K562 (cell line): ENCODE data around the gene TMEM117. TPM values are rescaled to one million over a fixed set of nuclear protein-coding genes. Genes with fewer than 3 reads are reported as not detected.

Experiments used
- ATAC-seq: fragments of 200-7000 bp; cut with Tn5 transposase; 3 replicates; pipeline ENCODE4 v1.9.1; 2020; ENCODE audit warnings: moderate library complexity
- BruUV-seq: library from RNA; stranded (reverse); fragments of 400-500 nt; replicated peaks from 2 replicates; lab custom pipeline; 2021; lab: Mats Ljungman, UMichigan
- CTCF ChIA-PET: fragments of 300-600 bp; formaldehyde crosslinking; extraction: SDS; loops from one replicate; lab custom pipeline; 2021; ENCODE audit warnings: low intra/inter-chr PET ratio; lab: Yijun Ruan, JAX
- POLR2A ChIA-PET: fragments of 300-600, 350-650 bp; sonication (Branson Sonifier 250); formaldehyde crosslinking; extraction: SDS; loops from one replicate; lab custom pipeline; 2021; ENCODE audit warnings: antibody characterized with exemption, inconsistent platforms; lab: Yijun Ruan, JAX
- DNase-seq, 4 experiments: peaks; one replicate each; pipeline versions ENCODE4 v3.0.0 to v3.0.0-alpha.2; 2011 to 2018; ENCODE audit warnings: low spot score in 3 of 4, mixed read lengths in 3 of 4; ENCODE audit errors: extremely low read depth in 1 of 4
- FAIRE-seq: peaks from 2 replicates; lab custom pipeline; 2011; peaks lifted over from hg19 to GRCh38; lab: Jason Lieb, UNC
- H2AFZ ChIP-seq: 2 replicates; pipeline ENCODE4 v1.6.0; 2011; ENCODE audit warnings: low read depth, low read length, control low read depth, inconsistent platforms
- H3K27ac ChIP-seq: fragments of 200-600 bp; 3 replicates; pipeline ENCODE4 v1.8.0; 2011; ENCODE audit warnings: low read depth, mild to moderate bottlenecking, control low read depth, inconsistent platforms, low read length, moderate library complexity, mixed read lengths; ENCODE audit errors: extremely low read depth
- H3K27me3 ChIP-seq, 2 experiments: fragments of 300-600 bp in 1 of 2; 2 replicates in 1 of 2; 3 replicates in 1 of 2; pipeline versions ENCODE4 v1.6.0 to v1.8.0; 2011; ENCODE audit warnings: inconsistent platforms in 2 of 2, low read length in 2 of 2, mild to moderate bottlenecking in 1 of 2, mixed read lengths in 1 of 2, moderate library complexity in 1 of 2; ENCODE audit not compliant: control insufficient read depth in 2 of 2, insufficient read depth in 2 of 2
- H3K36me3 ChIP-seq: fragments of 300-600 bp; 3 replicates; pipeline ENCODE4 v1.8.0; 2011; ENCODE audit warnings: mild to moderate bottlenecking, low read length, inconsistent platforms; ENCODE audit not compliant: control insufficient read depth, insufficient read depth
- H3K4me1 ChIP-seq, 2 experiments: fragments of 200-600 bp in 1 of 2; replicated peaks in 1 of 2; 2 replicates in 1 of 2; 3 replicates in 1 of 2; pipeline versions ENCODE4 v1.5.1 to v1.8.0; 2011; ENCODE audit warnings: inconsistent platforms in 2 of 2, low read length in 2 of 2, mild to moderate bottlenecking in 1 of 2, mixed read lengths in 1 of 2, moderate library complexity in 1 of 2; ENCODE audit not compliant: control insufficient read depth in 2 of 2, insufficient read depth in 2 of 2
- H3K4me2 ChIP-seq: 2 replicates; pipeline ENCODE4 v1.6.1; 2011; ENCODE audit warnings: low read length, control low read depth, inconsistent platforms, mixed read lengths; ENCODE audit not compliant: insufficient read depth
- H3K4me3 ChIP-seq: fragments of 200-600 bp; sonication (generic), shearing (Covaris generic); 2 replicates; pipeline ENCODE4 v1.5.1; 2016; ENCODE audit warnings: control low read depth, inconsistent platforms
- H3K79me2 ChIP-seq: fragments of 200-600 bp; 3 replicates; pipeline ENCODE4 v1.8.0; 2011; ENCODE audit warnings: low read length, inconsistent platforms; ENCODE audit not compliant: control insufficient read depth, insufficient read depth
- H3K9ac ChIP-seq, 2 experiments: 2 replicates each; pipeline versions ENCODE4 v1.6.0 to v1.6.1; 2011; ENCODE audit warnings: low read depth in 2 of 2, low read length in 2 of 2, control low read depth in 1 of 2, inconsistent platforms in 1 of 2, mild to moderate bottlenecking in 1 of 2, mixed read lengths in 1 of 2; ENCODE audit not compliant: insufficient read depth in 1 of 2
- H3K9me1 ChIP-seq: one replicate; pipeline ENCODE4 v1.6.0; 2011; ENCODE audit warnings: inconsistent platforms, mild to moderate bottlenecking, low read length, moderate library complexity; ENCODE audit not compliant: control insufficient read depth, insufficient read depth
- H3K9me3 ChIP-seq: replicated peaks from 2 replicates; pipeline ENCODE4 v1.5.1; 2011; ENCODE audit warnings: low read depth, low read length, inconsistent platforms; ENCODE audit not compliant: control insufficient read depth, insufficient read depth
- H4K20me1 ChIP-seq: replicated peaks from 2 replicates; pipeline ENCODE4 v1.6.1; 2011; ENCODE audit warnings: low read length, inconsistent platforms, mixed read lengths; ENCODE audit not compliant: control insufficient read depth, insufficient read depth
- ARID2 ChIP-seq: fragments of 450-650 bp; IDR thresholded peaks from 2 replicates; pipeline ENCODE4 v1.6.1; 2017; ENCODE audit warnings: antibody characterized with exemption, mild to moderate bottlenecking
- ATF7 ChIP-seq: fragments of 450-650 bp; IDR thresholded peaks from 2 replicates; pipeline ENCODE4 v1.7.1; 2014; ENCODE audit warnings: mild to moderate bottlenecking, moderate library complexity
- CTCF ChIP-seq, 3 experiments: IDR thresholded peaks in 2 of 3; conservative IDR thresholded peaks in 1 of 3; 2 replicates each; pipeline ENCODE4 v1.5.1; 2011 to 2012; ENCODE audit warnings: low read length in 3 of 3, mild to moderate bottlenecking in 3 of 3, control low read depth in 2 of 3, improper control_type of control experiment in 1 of 3, inconsistent platforms in 1 of 3, low read depth in 1 of 3, mixed read lengths in 1 of 3, moderate library complexity in 1 of 3; ENCODE audit not compliant: insufficient read depth in 2 of 3
- HNRNPH1 ChIP-seq: fragments of 200-400 bp; formaldehyde crosslinking; optimal IDR thresholded peaks from 2 replicates; pipeline ENCODE3; 2017; ENCODE audit warnings: low read depth, mild to moderate bottlenecking, low read length, moderate library complexity
- HSF4 ChIP-seq: fragments of 250-450 bp; sonication (Bioruptor Pico); IDR thresholded peaks from 2 replicates; pipeline ENCODE4 v2.1.2; 2022; ENCODE audit warnings: mild to moderate bottlenecking, moderate library complexity, borderline replicate concordance
- MAFF ChIP-seq: IDR thresholded peaks from 2 replicates; pipeline ENCODE4 v1.6.1; 2012; ENCODE audit warnings: low read length, improper control_type of control experiment
- PHB2 ChIP-seq: fragments of 450-650 bp; IDR thresholded peaks from 2 replicates; pipeline ENCODE4 v1.6.1; 2017; ENCODE audit warnings: low read depth
- POLR2H ChIP-seq: IDR thresholded peaks from 2 replicates; pipeline ENCODE4 v1.6.1; 2016; ENCODE audit warnings: missing genetic modification characterization, low read depth, mild to moderate bottlenecking, control low read depth, missing compliant biosample characterization, moderate library complexity
- TRIM25 ChIP-seq: fragments of 450-650 bp; IDR thresholded peaks from 2 replicates; pipeline ENCODE4 v1.7.0; 2016; ENCODE audit warnings: borderline replicate concordance
- ZFP1 ChIP-seq: fragments of 450-650 bp; formaldehyde crosslinking; IDR thresholded peaks from 2 replicates; pipeline ENCODE4 v1.4.0; 2020; ENCODE audit warnings: mild to moderate bottlenecking, mixed read lengths
- ZNF583 ChIP-seq: fragments of 250-450 bp; sonication (Bioruptor Pico); IDR thresholded peaks from 2 replicates; pipeline ENCODE4 v1.4.0; 2020
- WGBS: fragments of 100-300 bp; shearing (Covaris generic); methylation state at CpG from one replicate; pipeline ENCODE4 v1.1.6; 2016; ENCODE audit warnings: low coverage, mixed read lengths; ENCODE audit not compliant: insufficient coverage; ENCODE audit errors: missing lambda C conversion rate; 5-methylcytosine and 5-hydroxymethylcytosine counted together
- in situ Hi-C: fragments of 300-500 bp; cut with MboI; formaldehyde crosslinking; loops from 4 replicates; pipeline ENCODE4 v1.15.0; 2018; ENCODE audit warnings: inconsistent platforms, mixed read lengths
- intact Hi-C: fragments of 100-400 bp; cut with micrococcal nuclease; formaldehyde crosslinking; loops from 2 replicates; pipeline ENCODE4 v1.14.2; 2022
- polyA plus RNA-seq, 8 experiments: library from polyadenylated mRNA; depleted of rRNA in 4 of 8; stranded (reverse) in 5 of 8; unstranded in 3 of 8; fragments of >200 nt; fragmentation: Nextera tagmentation in 2 of 8; fragmentation: Illumina TruSeq in 1 of 8; extraction: Ambion mirVana in 2 of 8; extraction: Trizol in 1 of 8; gene quantifications; 2 replicates each; pipeline versions ENCODE4 v1.2.1 to v1.2.3, GENCODE V29; 2011 to 2014; ENCODE audit warnings: inconsistent platforms in 1 of 8, missing spikeins in 1 of 8
- total RNA-seq, 7 experiments: library from RNA; depleted of rRNA in 6 of 7; stranded (reverse); fragments of >200 nt in 6 of 7; fragmentation: Illumina TruSeq in 2 of 7; extraction: Trizol in 2 of 7; gene quantifications; 2 replicates each; pipeline versions ENCODE4 v1.2.1 to v1.2.3, GENCODE V29; 2011 to 2021; ENCODE audit warnings: low replicate concordance in 1 of 7

TMEM117 gene
- total and polyA plus RNA-seq, 9 of the 15 experiments (the other 6 are each of a cell fraction or from before 2014, with no cell fraction given), result 0.31 to 2.8 (median 1.0) TPM

DNA sequence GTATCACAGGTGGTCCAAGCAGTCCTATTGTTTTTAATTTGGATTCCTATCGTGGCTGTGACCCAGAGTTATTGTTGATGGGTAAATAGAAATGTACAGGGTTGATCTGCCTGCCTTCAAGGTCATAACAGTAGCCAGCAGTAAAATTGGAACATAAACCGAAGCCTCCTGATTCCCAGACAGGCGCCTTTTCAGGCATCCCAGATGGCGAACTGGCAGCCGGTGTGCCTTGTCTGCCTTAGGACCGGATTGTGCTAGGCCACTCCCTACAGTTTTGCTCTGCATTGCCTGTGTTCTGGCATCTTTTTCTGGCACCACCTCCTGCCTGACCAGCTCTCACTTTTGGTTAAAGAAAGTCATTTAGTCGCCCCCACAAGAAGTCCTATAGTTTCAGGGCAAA, 22.2 kb downstream of the TMEM117 start:
- ATAC-seq, result no peak
- Histone ChIP-seq H3K27ac (no peak overlapping the region), H3K9me3 (no peaks in the 10 kb centered on the region), H3K4me1 (no peaks in the 10 kb centered on the region), H3K27me3 (no peaks in the 10 kb centered on the region; a peak in 1 of 5 replicates), H3K9ac (no peak overlapping the region), H3K79me2 (no peaks in the 10 kb centered on the region), H3K4me2 (no peak overlapping the region), H3K9me1 (no peaks in the 10 kb centered on the region), H3K36me3 (no peaks in the 10 kb centered on the region), H2AFZ (no peak overlapping the region), H3K4me3 (no peak overlapping the region), H4K20me1 (no peaks in the 10 kb centered on the region)
- in situ Hi-C loops, result no loop called here
- BruUV-seq, result no TSS peak
- intact Hi-C loops, result no loop called here
- TF ChIP-seq TRIM25 (no peak), ZFP1 (CRISPR knock-in tag) (no peak), ZNF583 (CRISPR knock-in tag) (no peak)
- no peak for FAIRE-seq
- WGBS, result 7% methylated on average over 7 of the region's 7 CpGs
- no peak for DNase-seq
- ChIA-PET POLR2A (no interaction called here), CTCF (no interaction called here)

- no peaks in the 10 kb centered on the region; a peak in 1 of 5 replicates for H3K27me3 ChIP-seq
- DNase-seq (no peak), ATAC-seq (no peak), FAIRE-seq (no peak)
- no peaks in the 10 kb centered on the region for H3K36me3 ChIP-seq
- H3K9me3 ChIP-seq, result no peaks in the 10 kb centered on the region
- ChIA-PET POLR2A (no interaction called here), CTCF (no interaction called here)
- 0% methylated on average over 6 of the region's 6 CpGs for WGBS
- no TSS peak for BruUV-seq
- no peaks in the 10 kb centered on the region for H3K9me1 ChIP-seq
- H4K20me1 ChIP-seq, result no peaks in the 10 kb centered on the region
- peaks cover 0 to 2% of the 10 kb centered on the region in 2 experiments; a peak in 1 of 5 replicates for H3K4me1 ChIP-seq
- H3K27ac ChIP-seq, result no peak overlapping the region
- H3K79me2 ChIP-seq, result no peaks in the 10 kb centered on the region
- H3K9ac ChIP-seq, result no peak overlapping the region
- intact Hi-C loops (no loop called here), in situ Hi-C loops (no loop called here)
- no peak overlapping the region for H3K4me2 ChIP-seq
- no peak overlapping the region for H3K4me3 ChIP-seq
- H2AFZ ChIP-seq, result no peak overlapping the region
- TF ChIP-seq CTCF (IDR thresholded peaks at IDR 0.05 in 2 of 3, conservative IDR thresholded peaks at IDR 0.05 in 1 of 3; ENCODE audit: insufficient read depth in 2 of 3, low read depth in 1 of 3, low read length in 3 of 3) (no peak), MAFF (no peak), POLR2H (no peak), HSF4 (CRISPR knock-in tag) (no peak), HNRNPH1 (no peak), PHB2 (no peak), ATF7 (no peak), ARID2 (no peak)
Observed at GRCh38 chr12:43858991-43859390, 23.1 kb downstream of the TMEM117 start.
